Small intestine (tissue), 7 donors: Measurements from ENCODE around the gene CACNB3. TPM values are rescaled to one million over a fixed set of nuclear protein-coding genes. Genes with fewer than 3 reads are reported as not detected.
A peak's percentile ranks its signal among the peaks of the same experiment; 100 is the strongest.

ENCODE experiments used
- DNase-seq, 2 donors: peaks; one replicate each; pipeline versions ENCODE4 v3.0.0 to v3.0.0-alpha.2; 2013
- FAIRE-seq: peaks from 2 replicates; lab custom pipeline; 2012; peaks lifted over from hg19 to GRCh38; lab: Jason Lieb, UNC
- H3K27ac ChIP-seq, 3 donors: one replicate each; pipeline ENCODE4 v1.5.1; 2013; ENCODE audit warnings: low read length in 2 of 3, mild to moderate bottlenecking in 2 of 3, control low read depth in 1 of 3, inconsistent platforms in 1 of 3, low read depth in 1 of 3, moderate library complexity in 1 of 3
- H3K27me3 ChIP-seq, 3 donors: one replicate each; pipeline ENCODE4 v1.6.1; 2013; ENCODE audit warnings: low read length in 3 of 3, inconsistent platforms in 1 of 3; ENCODE audit not compliant: control insufficient read depth in 3 of 3, insufficient read depth in 3 of 3
- H3K36me3 ChIP-seq, 3 donors: one replicate each; pipeline ENCODE4 v1.6.1; 2013; ENCODE audit warnings: low read length in 3 of 3, inconsistent platforms in 1 of 3, low read depth in 1 of 3, mild to moderate bottlenecking in 1 of 3, moderate library complexity in 1 of 3; ENCODE audit not compliant: control insufficient read depth in 3 of 3, insufficient read depth in 2 of 3
- H3K4me1 ChIP-seq, 3 donors: one replicate each; pipeline ENCODE4 v1.6.1; 2013; ENCODE audit warnings: low read length in 2 of 3, inconsistent platforms in 1 of 3, low read depth in 1 of 3, mild to moderate bottlenecking in 1 of 3, moderate library complexity in 1 of 3; ENCODE audit not compliant: control insufficient read depth in 3 of 3, insufficient read depth in 2 of 3
- H3K4me3 ChIP-seq, 3 donors: one replicate each; pipeline ENCODE4 v1.5.1; 2013; ENCODE audit warnings: low read length in 3 of 3, control low read depth in 1 of 3, inconsistent platforms in 1 of 3, low read depth in 1 of 3, mild to moderate bottlenecking in 1 of 3, moderate library complexity in 1 of 3
- H3K9me3 ChIP-seq, 2 donors: one replicate each; pipeline ENCODE4 v1.6.1; 2013; ENCODE audit warnings: low read depth in 1 of 2, low read length in 1 of 2; ENCODE audit not compliant: control insufficient read depth in 2 of 2, insufficient read depth in 1 of 2
- WGBS, 3 donors: extraction: QIAGEN DNeasy Blood & Tissue Kit; methylation state at CpG; one replicate each; pipeline ENCODE4 v1.1.7; 2013; 5-methylcytosine and 5-hydroxymethylcytosine counted together
- polyA plus RNA-seq, 4 donors: library from polyadenylated mRNA; stranded (reverse) in 3 of 4; unstranded in 1 of 4; fragments of 200-250 nt in 3 of 4; fragments of 120-200 nt in 1 of 4; gene quantifications; one replicate each; pipeline versions ENCODE4 v1.2.1 to v1.2.3, GENCODE V29; 2013
- donor health status: healthy with polysubstance abuse.
- donor health status: control.
- donor health status: control.
- donor health status: Bipolar disorder and iron deficiency.
- donor health status: healthy.

The CACNB3 gene
- polyA plus RNA-seq, 4 donors = 11.6 to 12.2 (median 12.0) TPM

GRCh38 chr12:48775991-48776649 lies 42.2 kb upstream of the CACNB3 start:
- 91 to 92% (median 92%) methylated on average over 28 to 29 of the region's 29 CpGs for WGBS, 3 donors
- Histone ChIP-seq H3K36me3 (peaks cover 2 to 90% (median 18%) of the 10 kb centered on the region in 3 donors), H3K27me3 (no peaks in the 10 kb centered on the region), H3K4me3 (no peak overlapping the region), H3K4me1 (peaks cover under 1 to 13% (median 2%) of the 10 kb centered on the region in 3 donors), H3K27ac (no peak overlapping the region), H3K9me3 (no peaks in the 10 kb centered on the region)
- DNase-seq (no peak), FAIRE-seq (no peak)

GRCh38 chr12:48776956-48777355 lies 41.3 kb upstream of the CACNB3 start:
- peaks cover 2 to 91% (median 13%) of the 10 kb centered on the region in 3 donors for H3K36me3 ChIP-seq
- H3K9me3 ChIP-seq = no peaks in the 10 kb centered on the region
- peaks cover 2 to 22% (median 3%) of the 10 kb centered on the region in 3 donors for H3K4me1 ChIP-seq
- H3K4me3 ChIP-seq = no peak overlapping the region
- no peak overlapping the region for H3K27ac ChIP-seq
- 93 to 95% (median 94%) methylated on average over 6 of the region's 6 CpGs for WGBS, 3 donors
- H3K27me3 ChIP-seq = no peaks in the 10 kb centered on the region
- DNase-seq = no peak
- no peak for FAIRE-seq

- H3K4me1 ChIP-seq = peaks cover 2 to 25% (median 3%) of the 10 kb centered on the region in 3 donors
- H3K36me3 ChIP-seq = peaks cover 2 to 94% (median 14%) of the 10 kb centered on the region in 3 donors
- DNase-seq (no peak), FAIRE-seq (no peak)
- H3K4me3 ChIP-seq = no peak overlapping the region
- H3K9me3 ChIP-seq = no peaks in the 10 kb centered on the region
- H3K27ac ChIP-seq = no peak overlapping the region
- 83 to 91% (median 88%) methylated on average over 16 of the region's 16 CpGs for WGBS, 3 donors
- no peaks in the 10 kb centered on the region for H3K27me3 ChIP-seq
Measured at GRCh38 chr12:48777501-48778400, 40.5 kb upstream of the CACNB3 start.

- peaks cover 0 to 78% (median 5%) of the 10 kb centered on the region in 3 donors for H3K36me3 ChIP-seq
- H3K27me3 ChIP-seq = no peaks in the 10 kb centered on the region
- peak overlapping the region in 1 of 3 donors; percentile 57 for H3K27ac ChIP-seq
- H3K4me3 ChIP-seq = no peak overlapping the region
- FAIRE-seq (no peak), DNase-seq (no peak)
- no peaks in the 10 kb centered on the region for H3K9me3 ChIP-seq
- WGBS, 3 donors = 45 to 72% (median 69%) methylated on average over 3 of the region's 3 CpGs
- H3K4me1 ChIP-seq = peaks cover 2 to 25% (median 3%) of the 10 kb centered on the region in 3 donors
Measured at GRCh38 chr12:48779869-48780268, 38.4 kb upstream of the CACNB3 start.

GRCh38 chr12:48780381-48781025 lies 37.8 kb upstream of the CACNB3 start:
- FAIRE-seq (no peak), DNase-seq (no peak)
- peaks cover 0 to 72% (median 5%) of the 10 kb centered on the region in 3 donors for H3K36me3 ChIP-seq
- H3K4me1 ChIP-seq = peaks cover 2 to 25% (median 3%) of the 10 kb centered on the region in 3 donors
- no peak overlapping the region for H3K4me3 ChIP-seq
- H3K9me3 ChIP-seq = no peaks in the 10 kb centered on the region
- H3K27me3 ChIP-seq = no peaks in the 10 kb centered on the region
- WGBS, 3 donors = 35 to 60% (median 54%) methylated on average over 9 to 11 of the region's 11 CpGs
- peak overlapping the region in 1 of 3 donors; percentile 57 for H3K27ac ChIP-seq

GRCh38 chr12:48781750-48782456 lies 36.4 kb upstream of the CACNB3 start:
- no peaks in the 10 kb centered on the region for H3K9me3 ChIP-seq
- H3K36me3 ChIP-seq = peaks cover 0 to 61% (median 5%) of the 10 kb centered on the region in 3 donors
- no peak overlapping the region for H3K4me3 ChIP-seq
- peaks cover 2 to 26% (median 3%) of the 10 kb centered on the region in 3 donors for H3K4me1 ChIP-seq
- 78 to 83% (median 82%) methylated on average over 9 of the region's 9 CpGs for WGBS, 3 donors
- no peaks in the 10 kb centered on the region for H3K27me3 ChIP-seq
- DNase-seq = no peak
- no peak for FAIRE-seq
- no peak overlapping the region for H3K27ac ChIP-seq

GRCh38 chr12:48782457-48783395 lies 35.6 kb upstream of the CACNB3 start:
- Histone ChIP-seq H3K4me1 (peaks cover 2 to 34% (median 9%) of the 10 kb centered on the region in 3 donors), H3K9me3 (no peaks in the 10 kb centered on the region), H3K27me3 (no peaks in the 10 kb centered on the region), H3K36me3 (peaks cover 0 to 52% (median 5%) of the 10 kb centered on the region in 3 donors), H3K4me3 (no peak overlapping the region), H3K27ac (no peak overlapping the region)
- no peak for FAIRE-seq
- WGBS, 3 donors = 90 to 94% (median 92%) methylated on average over 57 to 63 of the region's 63 CpGs
- no peak for DNase-seq
